Activated CD4-positive, CD25-positive, alpha-beta regulatory T cell (primary cell): ENCODE results near the gene ERFL.
"Not testable (repeated sequence)": the region's sequence is repeated elsewhere in the genome, so short reads cannot be mapped to it uniquely, and the experiment has no call there.

Experiments used
- DNase-seq, 4 experiments: peaks; one replicate each; lab custom pipeline; 2025; lab: John Stamatoyannopoulos, UW

ERFL gene

GRCh38 chr19:41926763-41927496 is 1.3 kb downstream of the ERFL start:
- no peak for DNase-seq

- DNase-seq, result no peak
Measured at GRCh38 chr19:41926028-41926762, 2.1 kb downstream of the ERFL start.

DNA sequence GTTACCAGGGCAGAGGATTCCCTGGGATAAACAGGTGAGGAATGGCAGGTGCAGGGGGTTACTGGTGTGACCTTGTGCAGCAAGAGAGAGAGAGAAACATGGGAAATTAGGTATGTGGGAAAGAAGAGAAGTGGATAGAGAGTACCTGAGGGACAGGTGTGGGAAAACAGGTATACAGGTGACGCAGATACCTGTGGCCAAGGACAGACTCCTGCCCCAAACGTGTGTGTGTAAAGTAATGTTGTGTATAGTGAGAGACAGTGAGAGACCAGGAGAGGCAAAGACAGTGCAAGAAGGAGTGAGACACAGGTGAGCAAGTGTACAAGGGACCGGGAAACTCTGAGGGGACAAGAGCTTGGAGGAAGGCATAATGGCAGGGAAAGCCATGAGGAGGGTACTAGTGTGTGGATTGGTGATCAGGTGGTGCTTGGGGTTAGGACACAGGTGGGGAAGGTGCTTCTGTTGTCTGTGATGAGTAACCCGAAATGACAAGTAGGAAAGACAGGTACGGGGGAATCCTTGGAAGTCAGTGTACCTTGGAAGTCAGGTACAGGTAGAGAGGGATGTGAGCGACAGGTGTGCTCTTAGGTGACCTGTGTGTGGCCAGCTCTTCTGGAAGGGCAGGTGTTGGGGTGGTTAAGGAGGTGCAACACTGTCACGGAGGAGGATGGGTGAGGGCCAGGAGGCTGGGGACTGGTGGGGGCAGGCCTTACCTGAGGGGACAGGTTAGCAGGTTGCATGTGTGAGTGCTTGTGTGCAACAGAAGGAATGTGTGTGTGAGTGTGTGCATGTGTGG is 2.8 kb downstream of the ERFL start:
- DNase-seq, result no peak

GRCh38 chr19:41924151-41925145 is 3.8 kb downstream of the ERFL start:
- DNase-seq, result no peak

GRCh38 chr19:41923045-41923788 is 5.0 kb downstream of the ERFL start:
- no peak for DNase-seq

- no peak for DNase-seq
Measured at GRCh38 chr19:41922585-41922984, 5.7 kb downstream of the ERFL start.

DNA sequence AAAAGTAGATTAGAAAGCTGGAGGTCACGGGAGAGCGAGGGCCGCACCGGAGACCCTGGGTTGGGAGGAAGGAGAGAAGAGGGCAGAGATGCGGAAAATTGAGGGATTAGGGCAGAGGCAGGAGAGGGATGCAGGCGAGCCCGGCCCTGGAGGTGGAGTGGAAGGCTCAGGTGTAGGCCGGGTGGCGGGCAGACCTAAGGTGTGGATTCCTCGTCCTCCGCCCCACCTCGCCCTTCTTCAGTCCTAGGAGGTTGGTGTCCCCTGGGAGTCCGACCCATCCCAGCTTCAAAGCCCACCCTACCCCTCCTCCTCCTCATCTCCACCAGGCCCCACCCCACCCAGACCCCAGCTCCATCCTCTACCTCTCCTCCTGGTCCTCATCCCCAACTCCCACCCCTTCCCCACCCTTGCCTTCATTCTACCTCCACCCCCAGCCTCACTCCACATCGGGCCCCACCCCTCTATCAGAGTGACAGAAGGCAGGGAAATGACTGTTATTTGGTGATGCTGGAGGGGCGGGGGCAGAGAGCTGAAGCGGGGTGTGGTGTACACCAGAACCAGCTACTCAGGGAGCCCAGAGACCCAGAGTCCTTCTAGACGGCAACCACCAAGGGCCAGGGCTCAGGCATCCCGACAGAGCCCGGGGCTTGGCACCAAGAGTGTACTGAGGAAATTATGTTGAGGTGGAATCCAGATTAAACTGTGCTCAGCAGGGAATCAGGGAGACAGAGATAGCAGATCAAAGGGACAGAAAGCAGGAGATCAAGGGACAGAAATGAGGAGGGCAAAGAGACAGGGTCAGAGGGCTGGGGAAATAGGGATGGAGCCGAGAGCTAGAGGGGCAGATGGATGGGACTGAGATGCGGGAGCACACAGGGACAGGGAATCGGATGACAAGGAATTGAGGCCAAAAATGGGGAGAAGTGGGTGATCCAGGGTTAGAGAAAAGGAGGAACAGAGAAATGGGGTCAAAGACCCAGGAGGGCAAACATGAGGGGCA is 6.4 kb downstream of the ERFL start:
- DNase-seq, result no peak

- DNase-seq, result no peak
Measured at GRCh38 chr19:41920882-41921576, 7.2 kb downstream of the ERFL start.

GRCh38 chr19:41919948-41920712 is 8.1 kb downstream of the ERFL start:
- DNase-seq, result no peak

- no peak for DNase-seq
Measured at GRCh38 chr19:41918653-41919244, 9.5 kb downstream of the ERFL start.

DNA sequence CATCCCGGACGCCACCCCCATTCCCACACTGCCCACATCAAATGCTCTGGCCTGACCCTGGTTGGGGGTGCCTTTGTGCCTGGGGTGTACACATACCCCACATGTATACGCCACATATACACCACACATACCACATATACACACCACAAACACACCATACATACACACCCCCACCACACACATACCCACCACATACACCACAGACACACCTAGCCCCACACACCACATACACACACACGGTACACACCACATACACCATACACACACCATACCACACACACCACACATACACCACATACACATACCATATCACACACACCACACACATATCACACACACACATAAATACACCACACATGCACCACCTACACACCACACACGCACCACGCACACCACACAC is 10.2 kb downstream of the ERFL start:
- DNase-seq, result no peak

DNA sequence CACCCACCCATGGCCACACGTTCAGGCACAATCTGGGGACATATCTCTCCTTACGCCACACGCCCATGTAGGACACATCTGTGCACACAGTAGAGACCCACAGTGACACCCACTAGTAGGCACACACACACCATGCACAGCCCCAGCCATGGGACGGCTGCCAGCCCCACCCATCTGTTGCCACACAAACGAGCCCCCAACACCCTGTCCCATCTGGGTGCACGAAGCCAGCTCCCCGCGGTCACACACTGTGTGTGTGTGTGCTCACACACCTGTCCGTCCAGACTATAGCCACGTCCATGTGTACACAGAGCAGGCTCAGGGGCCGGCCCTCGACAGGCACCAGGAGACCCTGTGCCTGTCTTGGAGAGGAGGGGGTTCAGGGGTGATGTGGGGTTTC is 10.6 kb downstream of the ERFL start:
- DNase-seq, result no peak

DNA sequence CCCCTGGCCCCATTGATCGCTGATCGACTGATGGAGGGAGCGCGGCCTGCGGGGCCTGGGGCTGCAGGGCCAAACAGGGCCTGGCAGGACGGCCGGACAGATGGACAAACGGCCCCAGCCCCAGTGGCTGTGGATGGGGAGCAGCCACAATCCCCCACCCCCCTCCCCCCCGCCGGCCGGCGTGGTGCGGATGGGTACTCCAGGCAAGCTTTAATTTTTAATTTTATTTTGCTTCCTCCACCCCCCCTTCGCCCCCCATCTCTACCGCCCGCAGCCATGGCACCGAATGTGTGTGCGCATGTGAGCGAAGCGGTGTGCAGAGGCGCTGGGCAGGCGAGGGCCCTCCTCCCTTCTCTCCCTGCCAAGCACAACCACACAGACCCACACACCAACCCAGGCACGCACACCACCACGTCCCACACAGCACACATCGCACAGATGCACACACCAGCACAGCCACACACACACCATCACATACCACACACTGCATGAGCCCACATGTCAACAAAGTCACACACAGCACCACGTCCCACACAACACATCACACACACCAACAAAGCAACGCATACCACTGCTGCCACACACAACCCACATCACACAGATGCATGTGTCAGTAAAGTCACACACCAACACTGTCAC is 12.4 kb downstream of the ERFL start:
- no peak for DNase-seq

DNA sequence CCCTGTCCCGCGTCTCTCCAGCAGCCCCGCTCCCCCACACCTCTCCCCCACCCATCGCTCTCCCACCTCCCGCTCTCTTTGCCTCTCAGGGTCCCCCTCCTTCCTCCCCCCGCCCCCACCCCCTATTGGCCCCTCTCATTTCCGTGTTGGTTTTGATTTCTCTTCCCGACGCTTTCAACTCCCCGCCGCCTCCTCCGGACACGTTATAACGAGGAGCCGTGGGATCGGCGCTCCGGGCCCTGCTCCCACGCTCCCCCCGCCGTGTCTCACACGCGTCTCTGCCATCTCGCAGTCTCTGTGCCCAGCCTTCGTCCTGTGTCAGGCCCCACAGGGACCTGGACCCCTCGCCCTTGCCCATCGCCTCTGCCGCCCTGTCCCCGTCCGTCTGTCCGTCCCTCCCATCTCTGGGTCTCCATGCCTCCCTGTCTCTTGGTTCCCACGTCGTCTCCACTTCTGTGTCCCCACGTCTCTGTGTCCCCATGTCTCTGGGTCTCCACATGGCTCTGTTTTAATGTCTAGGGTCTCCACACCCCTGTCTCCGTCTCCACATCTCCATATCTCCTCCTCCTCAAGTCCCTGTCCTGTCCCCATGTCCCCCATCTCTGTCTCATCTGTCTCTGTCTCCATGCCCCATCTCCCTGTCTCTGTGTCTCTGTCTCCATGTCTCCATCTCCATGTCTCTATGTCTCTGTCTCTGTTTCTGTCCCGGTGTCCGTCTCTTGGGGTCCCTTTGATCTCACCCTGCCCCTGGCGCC is 13.1 kb downstream of the ERFL start:
- DNase-seq, result no peak

DNA sequence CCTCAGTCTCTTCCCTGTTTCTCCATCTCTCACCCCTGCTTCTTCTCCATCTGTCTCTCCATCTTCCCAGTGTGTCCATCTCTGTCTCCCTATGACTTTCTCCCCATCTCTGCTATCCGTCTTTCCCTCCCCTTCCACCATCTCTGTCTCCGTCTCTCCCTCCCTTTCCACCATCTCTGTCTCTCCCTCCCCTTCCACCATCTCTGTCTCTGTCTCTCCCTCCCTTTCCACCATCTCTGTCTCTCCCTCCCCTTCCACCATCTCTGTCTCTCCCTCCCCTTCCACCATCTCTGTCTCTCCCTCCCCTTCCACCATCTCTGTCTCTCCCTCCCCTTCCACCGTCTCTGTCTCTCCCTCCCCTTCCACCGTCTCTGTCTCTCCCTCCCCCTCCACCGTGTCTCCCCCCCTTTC is 13.8 kb downstream of the ERFL start:
- DNase-seq, result not testable (repeated sequence)
